GM19467 (cell line): Measurements from ENCODE around the gene SSR2.
A peak's percentile ranks its signal among the peaks of the same experiment; 100 is the strongest.
"Not testable (repeated sequence)": the region's sequence is repeated elsewhere in the genome, so short reads cannot be mapped to it uniquely, and the experiment has no call there.

Experiments
- ATAC-seq: cut with Tn5 transposase; IDR thresholded peaks from one replicate; pipeline ENCODE4 v1.9.1; 2021; ENCODE audit warnings: mild to moderate bottlenecking, moderate library complexity; ENCODE audit not compliant: unreplicated experiment

The SSR2 gene

DNA sequence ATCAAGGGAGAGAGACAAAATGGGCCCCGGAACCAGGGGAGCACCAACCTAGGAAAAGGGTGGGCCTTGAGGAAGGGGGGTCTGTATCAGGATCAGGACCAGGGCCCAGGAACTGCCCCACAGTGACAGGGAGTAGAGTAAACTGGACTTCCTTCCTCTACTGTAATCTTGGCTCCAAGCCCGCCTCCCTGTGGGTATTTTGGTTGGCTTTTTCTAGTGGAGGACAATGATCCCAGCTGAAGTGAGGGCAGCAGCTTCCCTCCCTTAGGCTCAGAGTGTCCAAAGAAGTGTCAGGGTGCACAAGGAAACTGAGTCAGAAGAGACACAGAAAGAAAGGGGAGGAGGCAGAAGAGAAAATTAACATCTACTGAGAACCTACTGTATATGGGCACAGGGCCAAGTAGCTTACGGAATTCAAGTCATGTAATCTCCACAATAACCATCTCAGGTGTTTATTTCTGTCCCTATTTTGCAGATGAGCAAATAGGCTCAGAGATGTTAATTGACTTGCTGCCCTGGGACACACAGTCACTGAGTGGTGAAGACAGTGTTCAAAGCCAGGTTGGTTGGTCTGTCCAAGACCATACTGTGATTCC, 28.0 kb upstream of the SSR2 start:
- no peak for ATAC-seq

- ATAC-seq = no peak
These were observed 24.3 kb upstream of the SSR2 start for GRCh38 chr1:156045076-156045475.

- ATAC-seq = no peak
These were observed 22.1 kb upstream of the SSR2 start for GRCh38 chr1:156042828-156043227.

GRCh38 chr1:156034991-156035390, 14.2 kb upstream of the SSR2 start:
- ATAC-seq = not testable (repeated sequence)

- no peak for ATAC-seq
These were observed 12.3 kb upstream of the SSR2 start for GRCh38 chr1:156033011-156033410.

DNA sequence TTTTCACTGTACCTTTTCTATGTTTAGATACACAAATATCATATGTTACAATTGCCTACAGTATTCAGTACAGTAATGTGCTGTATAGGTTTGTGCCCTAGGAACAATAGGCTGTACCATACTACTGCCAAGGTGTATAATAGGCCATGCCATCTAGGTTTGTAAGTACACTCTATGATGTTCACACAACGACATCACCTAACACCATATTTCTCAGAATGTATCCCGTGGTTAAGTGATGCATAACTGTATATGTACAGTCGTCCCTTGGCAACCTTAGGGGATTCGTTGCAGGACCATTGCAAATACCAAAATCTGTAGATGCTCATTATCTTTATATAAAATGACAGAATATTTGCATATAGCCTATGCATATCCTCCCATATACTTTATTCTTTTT, 5.8 kb upstream of the SSR2 start:
- no peak for ATAC-seq

DNA sequence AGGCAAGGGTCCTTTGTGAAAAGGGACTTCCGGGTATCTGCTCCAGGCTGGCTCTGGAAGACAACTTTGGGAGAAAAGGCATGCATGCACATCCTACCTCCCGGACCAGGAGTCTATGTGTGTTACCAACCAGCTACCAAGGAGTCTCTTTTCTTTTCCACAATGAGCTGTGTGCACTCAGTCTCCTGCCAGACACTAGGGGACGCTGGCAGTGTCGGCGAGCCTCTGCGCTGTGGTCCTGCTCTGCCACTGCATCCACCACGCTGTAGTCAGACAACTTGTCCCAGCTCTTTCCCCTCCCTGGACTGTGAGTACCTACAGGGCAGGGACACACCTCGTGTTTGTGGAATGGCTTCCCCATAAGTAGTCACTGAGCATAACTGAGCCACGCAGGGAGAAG, 5.1 kb upstream of the SSR2 start:
- ATAC-seq = no peak

DNA sequence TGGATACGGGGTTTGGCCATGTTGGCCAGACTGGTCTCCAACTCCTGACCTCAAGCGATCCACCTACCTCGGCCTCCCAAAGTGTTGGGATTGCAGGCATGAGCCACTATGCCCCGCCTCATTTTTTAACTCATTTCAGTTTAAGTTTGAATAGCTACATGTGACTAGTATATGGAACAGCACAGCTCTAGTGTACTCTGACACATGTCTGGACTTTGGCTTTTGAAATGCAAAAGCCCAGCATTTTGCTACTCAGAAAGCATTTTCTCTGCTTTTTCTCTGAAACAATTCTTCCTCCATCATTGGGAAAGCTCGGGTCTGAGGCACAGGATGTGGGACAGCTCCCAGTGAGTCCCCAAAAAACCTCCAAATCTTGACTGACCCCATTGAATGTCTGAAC, 4.0 kb upstream of the SSR2 start:
- ATAC-seq = no peak

DNA sequence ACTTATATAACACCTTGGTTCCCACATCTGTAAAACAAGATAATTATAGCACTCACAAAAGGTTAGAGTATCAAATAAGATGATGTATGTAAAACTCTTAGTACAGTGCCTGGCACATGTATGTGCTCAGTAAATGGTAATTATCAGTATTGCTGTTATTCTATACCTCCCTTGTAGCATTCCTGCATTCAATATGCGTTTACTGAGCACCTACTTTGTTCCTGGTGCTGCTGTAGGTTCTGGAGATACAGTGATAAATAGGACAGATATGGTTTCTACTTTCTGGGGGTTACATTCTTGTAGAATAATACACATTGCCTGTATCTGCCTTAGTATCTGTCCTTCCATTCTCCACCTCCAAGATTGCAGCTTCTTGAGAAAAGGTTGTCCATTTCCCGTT, 1.2 kb upstream of the SSR2 start:
- ATAC-seq = no peak

GRCh38 chr1:156021093-156021428, 310 bp upstream of the SSR2 start:
- ATAC-seq = no peak

GRCh38 chr1:156019946-156020292, 832 bp downstream of the SSR2 start:
- no peak for ATAC-seq

DNA sequence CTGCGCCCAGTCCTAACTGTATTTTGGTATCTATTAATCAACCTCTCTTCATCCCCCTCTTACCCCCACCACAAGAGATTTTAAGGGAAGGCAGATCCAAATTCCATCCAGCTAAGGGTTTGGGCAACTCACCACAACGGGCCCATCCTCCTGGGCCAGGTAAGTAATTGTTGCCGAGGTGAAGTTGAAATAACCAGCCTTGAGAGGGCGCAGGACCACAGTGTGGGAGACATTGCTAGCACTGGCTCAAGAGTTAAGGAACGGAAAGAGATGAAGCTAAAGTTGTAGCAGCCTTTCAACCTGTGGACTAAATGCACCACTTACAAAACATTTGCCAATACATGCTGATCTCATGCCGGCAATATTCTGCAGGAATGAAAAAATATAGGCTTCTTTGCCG, 5.9 kb downstream of the SSR2 start:
- ATAC-seq = no peak

- ATAC-seq = peak; percentile 81
These were observed 8.5 kb downstream of the SSR2 start for GRCh38 chr1:156012051-156012817.

GRCh38 chr1:156009404-156009803, 11.3 kb downstream of the SSR2 start:
- ATAC-seq = no peak

- ATAC-seq = no peak
These were observed 13.9 kb downstream of the SSR2 start for GRCh38 chr1:156006666-156007376.

DNA sequence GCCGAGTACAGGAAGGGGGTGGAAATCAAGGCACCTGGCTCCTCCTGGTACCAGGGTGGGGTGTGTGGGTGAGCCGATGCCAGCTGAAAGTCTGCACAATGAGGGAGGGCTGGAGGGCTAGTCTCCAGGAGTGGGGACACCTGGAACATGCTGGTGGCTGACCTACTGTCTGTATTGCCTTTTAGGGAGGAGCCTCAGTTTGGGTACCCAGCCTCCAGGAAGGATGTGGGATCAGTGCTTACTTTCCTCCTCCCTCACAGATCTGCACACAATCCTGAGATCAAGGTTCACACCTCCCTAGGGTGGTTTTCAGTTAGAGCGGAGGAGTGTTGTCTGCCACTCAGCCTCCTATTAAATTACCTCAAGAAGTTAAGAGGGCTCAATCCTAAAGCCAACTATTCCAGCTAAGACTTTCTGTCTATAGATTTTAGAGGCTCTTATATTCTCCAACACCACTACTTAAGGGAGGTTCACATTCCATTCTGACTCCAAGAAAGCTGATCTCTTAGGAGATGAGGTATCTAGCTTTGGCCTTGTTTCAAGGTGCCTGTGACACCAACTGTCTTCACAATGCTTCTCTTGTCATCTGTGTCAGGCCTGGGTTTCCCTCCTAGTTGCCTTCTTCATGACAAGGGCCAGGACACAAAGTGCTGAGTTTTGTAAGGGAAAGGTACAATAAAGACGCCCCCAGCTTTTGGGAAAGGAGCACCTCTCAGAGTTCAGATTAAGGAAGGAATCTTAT, 15.7 kb downstream of the SSR2 start:
- no peak for ATAC-seq

GRCh38 chr1:156003923-156004188, 16.9 kb downstream of the SSR2 start:
- ATAC-seq = no peak

DNA sequence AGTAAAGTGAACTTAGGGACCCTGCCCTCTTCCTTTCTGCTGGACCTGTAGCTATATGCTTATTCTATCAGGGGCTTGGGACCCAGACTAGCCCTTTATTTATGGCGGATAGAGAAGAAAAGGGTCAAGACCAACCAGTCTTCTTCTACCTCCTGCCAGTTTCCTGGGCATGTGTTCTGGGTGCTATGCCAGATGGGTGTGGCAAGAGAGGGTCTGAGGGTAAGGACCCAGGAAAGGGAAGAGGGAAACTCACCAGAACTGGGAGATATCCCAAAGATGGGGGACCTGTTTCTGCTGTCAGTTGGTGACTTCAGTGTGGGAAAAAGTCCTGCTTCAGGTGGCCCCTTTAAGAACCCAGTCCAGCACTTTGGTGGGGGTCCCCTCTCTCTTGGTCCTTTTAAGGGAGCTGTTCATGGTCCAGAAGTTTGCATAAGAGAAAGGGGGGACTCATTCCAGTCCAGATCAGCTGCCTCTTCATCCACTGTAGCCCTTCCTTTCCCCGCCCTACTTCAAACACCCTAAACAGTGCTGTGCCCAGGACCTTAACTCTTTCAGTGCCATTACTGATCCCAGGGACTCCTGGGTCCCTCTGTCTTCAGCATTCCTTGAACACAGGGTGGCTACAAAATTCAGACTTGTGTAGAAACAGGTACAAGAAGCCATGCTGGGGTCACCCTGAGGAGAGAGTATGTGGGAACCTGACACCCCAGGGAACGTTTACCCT, 18.4 kb downstream of the SSR2 start:
- no peak for ATAC-seq

DNA sequence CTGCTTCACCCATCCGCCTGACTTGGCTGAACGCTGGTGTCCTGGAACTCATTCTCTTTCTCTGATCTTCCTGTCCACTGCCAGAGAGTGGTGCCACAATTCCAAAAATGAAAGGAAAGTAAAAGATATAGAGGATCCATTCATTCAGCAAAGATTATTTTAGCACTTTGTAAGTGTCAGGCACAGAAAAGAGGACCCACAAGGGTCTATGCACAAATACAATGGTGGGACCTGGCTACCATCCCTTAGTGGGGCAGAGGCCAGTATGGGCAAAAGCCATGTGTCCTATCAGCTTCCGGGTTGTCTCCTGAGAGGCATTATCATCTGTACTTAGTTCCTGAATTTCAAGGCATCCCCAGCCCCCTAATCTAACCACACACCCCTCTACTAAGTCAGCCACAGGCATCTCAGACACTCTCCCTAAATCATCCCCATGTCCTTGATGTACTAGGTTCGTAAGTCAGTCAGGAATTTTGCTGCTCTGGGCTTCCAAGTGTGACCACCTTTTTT, 19.0 kb downstream of the SSR2 start:
- no peak for ATAC-seq

GRCh38 chr1:156001021-156001661, 19.6 kb downstream of the SSR2 start:
- no peak for ATAC-seq

- no peak for ATAC-seq
These were observed 20.8 kb downstream of the SSR2 start for GRCh38 chr1:155999964-156000363.
